HL-60 (cell line): Measurements from ENCODE around the gene HSPA12A.

Experiments
- POLR2AphosphoS5 ChIP-seq: IDR thresholded peaks from 2 replicates; pipeline ENCODE4 v1.6.1; 2012; ENCODE audit warnings: low read depth
- TF ChIP-seq, protein P1 (sequence below): IDR thresholded peaks from one replicate; pipeline ENCODE4 v1.5.1; 2011; ENCODE audit warnings: low read length, control low read depth, inconsistent platforms; ENCODE audit not compliant: insufficient read depth

DNA sequence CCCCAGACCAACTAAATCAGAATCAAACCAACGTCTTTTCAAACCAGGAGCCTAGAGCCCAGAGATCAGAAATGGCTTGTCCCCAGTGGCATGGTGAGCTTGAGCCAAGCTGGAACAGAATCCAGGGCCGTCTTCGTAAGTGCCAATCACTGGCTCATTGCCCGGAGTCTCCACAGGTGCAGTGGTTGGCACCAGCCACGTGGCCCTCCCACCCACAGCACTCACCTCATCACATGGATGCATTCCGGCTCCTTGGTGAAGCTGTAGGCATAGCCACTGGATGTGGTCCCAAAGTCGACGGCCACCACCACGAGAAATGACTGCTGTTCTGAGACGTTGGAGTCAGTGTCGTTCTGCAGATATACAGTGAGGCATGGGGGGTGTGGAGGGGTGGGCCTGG, 37.4 kb downstream of the HSPA12A start:
- TF ChIP-seq, protein P1, sequence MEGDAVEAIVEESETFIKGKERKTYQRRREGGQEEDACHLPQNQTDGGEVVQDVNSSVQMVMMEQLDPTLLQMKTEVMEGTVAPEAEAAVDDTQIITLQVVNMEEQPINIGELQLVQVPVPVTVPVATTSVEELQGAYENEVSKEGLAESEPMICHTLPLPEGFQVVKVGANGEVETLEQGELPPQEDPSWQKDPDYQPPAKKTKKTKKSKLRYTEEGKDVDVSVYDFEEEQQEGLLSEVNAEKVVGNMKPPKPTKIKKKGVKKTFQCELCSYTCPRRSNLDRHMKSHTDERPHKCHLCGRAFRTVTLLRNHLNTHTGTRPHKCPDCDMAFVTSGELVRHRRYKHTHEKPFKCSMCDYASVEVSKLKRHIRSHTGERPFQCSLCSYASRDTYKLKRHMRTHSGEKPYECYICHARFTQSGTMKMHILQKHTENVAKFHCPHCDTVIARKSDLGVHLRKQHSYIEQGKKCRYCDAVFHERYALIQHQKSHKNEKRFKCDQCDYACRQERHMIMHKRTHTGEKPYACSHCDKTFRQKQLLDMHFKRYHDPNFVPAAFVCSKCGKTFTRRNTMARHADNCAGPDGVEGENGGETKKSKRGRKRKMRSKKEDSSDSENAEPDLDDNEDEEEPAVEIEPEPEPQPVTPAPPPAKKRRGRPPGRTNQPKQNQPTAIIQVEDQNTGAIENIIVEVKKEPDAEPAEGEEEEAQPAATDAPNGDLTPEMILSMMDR = no peak
- TF ChIP-seq POLR2AphosphoS5 = no peak
